GM20000 (cell line): ENCODE data around the gene NOTCH2.

Experiments
- DNase-seq: peaks from one replicate; pipeline ENCODE4 v3.0.0; 2012; ENCODE audit warnings: low spot score
- TF ChIP-seq, protein P1 (sequence below): IDR thresholded peaks from 2 replicates; pipeline ENCODE4 v1.5.1; 2012; ENCODE audit warnings: mild to moderate bottlenecking, control low read depth; ENCODE audit errors: extremely low read depth, missing control alignments

Gene NOTCH2

DNA sequence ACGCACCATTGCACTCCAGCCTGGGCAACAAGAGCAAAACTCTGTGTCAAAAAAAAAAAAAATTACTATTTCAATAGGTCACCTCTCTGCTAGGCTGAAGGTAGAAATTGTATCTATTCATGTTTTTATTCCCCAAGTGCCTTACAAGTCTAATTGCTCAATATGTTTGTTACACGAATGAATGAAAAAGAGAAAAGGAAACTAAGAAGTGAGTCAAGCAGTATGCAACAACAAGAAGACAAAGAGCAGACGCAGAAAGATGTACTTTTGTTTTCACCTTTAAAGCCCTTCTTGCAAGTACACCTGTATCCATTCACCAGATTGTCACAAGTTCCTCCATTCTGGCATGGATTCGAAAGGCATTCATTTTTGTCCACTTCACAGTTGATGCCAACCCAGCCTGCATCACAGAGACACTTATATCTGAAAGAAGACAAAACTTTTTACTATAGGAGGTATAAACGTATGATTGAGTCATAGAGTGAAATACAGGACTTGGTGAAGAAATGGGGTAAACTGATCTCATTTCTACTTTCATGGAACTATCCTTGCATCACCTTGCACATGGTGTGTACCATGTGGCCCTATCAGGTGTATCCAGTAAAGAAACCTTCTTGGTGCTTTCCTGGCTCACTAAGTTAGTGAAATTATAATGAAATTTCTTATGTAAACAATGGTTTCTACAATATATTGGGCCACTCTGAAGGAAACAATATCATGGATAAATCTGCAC, 116.0 kb downstream of the NOTCH2 start:
- TF ChIP-seq, protein P1, sequence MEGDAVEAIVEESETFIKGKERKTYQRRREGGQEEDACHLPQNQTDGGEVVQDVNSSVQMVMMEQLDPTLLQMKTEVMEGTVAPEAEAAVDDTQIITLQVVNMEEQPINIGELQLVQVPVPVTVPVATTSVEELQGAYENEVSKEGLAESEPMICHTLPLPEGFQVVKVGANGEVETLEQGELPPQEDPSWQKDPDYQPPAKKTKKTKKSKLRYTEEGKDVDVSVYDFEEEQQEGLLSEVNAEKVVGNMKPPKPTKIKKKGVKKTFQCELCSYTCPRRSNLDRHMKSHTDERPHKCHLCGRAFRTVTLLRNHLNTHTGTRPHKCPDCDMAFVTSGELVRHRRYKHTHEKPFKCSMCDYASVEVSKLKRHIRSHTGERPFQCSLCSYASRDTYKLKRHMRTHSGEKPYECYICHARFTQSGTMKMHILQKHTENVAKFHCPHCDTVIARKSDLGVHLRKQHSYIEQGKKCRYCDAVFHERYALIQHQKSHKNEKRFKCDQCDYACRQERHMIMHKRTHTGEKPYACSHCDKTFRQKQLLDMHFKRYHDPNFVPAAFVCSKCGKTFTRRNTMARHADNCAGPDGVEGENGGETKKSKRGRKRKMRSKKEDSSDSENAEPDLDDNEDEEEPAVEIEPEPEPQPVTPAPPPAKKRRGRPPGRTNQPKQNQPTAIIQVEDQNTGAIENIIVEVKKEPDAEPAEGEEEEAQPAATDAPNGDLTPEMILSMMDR, result no peak

DNA sequence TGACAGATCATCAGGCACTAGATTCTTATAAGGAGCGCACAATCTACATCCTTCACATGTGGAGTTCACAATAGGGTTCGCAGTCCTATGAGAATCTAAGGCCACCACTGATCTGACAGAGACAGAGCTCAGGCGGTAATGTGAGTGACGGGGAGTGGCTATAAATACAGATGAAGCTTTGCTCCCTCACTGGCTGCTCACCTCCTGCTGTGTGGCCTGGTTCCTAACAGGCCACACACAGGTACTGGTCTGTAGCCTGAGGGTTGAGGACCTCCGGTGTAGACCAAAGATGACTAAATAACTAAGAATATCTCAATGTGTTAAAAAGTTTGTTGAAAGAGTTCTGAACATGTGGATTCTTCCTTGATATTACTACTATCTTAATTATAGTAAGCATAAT, 117.0 kb downstream of the NOTCH2 start:
- TF ChIP-seq, protein P1, result no peak
- no peak for DNase-seq

More for the DNA sequence above, 116.0 kb downstream of the NOTCH2 start:
- no peak for DNase-seq

DNA sequence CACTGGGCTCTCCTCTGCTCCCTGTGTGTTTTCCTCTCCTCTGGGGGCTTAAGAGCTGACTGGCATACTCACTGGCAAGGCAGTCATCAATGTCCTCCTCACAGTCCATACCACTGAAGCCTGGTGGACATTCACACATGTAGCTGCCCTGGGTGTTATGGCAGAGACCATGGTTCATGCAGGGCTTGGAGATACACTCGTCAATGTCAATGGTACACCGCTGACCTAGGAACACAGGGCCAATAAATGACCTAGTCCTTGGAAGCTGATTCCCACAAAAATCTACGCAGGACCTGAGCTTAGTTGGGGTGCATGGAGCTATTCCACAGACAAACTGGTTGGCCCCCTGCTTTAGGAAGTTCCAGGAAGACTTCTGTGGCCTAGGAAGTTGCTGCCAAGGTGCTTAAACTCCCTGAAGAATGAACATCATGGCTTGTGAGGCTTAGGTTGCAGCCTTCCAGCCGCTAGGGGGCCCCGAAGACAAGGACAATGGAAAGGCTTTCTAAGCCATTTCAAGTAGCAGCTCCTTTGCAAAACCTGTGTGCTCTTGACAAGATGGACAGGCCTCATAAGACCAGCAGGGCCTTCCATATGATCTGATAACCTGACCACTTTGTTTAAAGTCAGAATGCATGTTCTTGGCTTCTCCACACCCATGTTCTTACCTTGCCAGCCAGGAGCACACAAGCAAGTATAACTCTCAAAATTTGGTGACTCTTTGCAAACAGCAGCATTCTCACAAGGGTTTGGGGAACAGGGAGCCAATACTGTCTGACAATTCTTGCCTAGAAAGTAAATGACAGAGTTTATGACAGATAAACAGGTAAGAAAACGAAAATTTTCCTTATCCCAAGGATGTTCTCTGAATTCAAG, 120.9 kb downstream of the NOTCH2 start:
- TF ChIP-seq, protein P1, result peak; percentile 96
- DNase-seq, result peak; percentile 53

DNA sequence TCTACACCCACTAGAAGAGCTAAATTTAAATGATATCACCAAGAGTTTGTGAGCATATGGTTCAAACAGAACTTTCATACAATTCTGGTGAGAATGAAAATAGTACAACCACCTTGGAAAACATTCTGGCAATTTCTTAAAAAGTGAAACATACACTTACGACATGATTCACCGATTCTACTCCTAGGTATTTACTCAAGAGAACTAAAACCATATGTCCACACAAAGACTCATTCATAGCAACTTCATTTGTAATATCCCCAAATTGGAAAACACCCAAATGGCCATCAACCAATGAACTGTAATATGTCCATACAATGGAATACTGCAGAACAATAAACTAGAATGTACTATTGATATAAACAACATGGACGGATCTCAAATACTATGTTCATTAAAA, 122.0 kb downstream of the NOTCH2 start:
- no peak for DNase-seq
- TF ChIP-seq, protein P1, result no peak

DNA sequence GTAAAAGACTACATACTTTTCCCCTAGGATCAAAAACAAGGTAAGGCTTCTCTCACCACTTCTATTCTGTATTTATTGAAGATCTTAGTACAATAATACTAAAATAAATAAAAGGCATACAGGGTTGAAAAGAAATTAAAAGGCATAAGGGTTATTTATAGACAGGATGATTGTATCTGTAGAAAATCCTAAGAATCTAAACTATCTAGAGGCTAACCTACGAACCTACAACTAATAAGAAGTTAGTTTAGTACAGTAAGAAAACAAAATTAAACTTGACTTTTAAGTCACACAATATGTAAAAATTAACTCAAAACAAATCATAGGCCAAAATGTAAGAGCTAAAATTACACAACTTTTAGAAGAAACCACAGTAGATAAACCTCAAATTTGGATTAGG, 122.7 kb downstream of the NOTCH2 start:
- no peak for DNase-seq
- TF ChIP-seq, protein P1, result no peak

DNA sequence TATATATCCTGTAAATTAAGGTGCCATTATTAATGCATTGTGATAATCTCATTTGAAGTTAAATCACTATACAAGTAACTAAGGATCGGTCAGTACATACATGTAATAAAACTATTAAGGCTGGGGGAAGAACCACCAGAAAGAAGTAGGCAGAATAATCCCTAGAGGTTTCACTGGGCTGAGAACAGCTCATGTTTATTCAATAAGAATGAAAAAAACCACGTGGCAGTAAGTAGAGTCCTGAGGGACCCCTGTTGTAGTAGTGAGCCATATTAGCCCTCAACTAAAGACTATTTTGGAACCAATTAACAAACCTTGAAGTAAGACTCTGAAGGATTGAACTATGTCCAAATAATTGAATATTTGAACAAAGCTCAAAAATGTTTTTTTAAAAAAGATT, 126.2 kb downstream of the NOTCH2 start:
- TF ChIP-seq, protein P1, result no peak
- DNase-seq, result no peak

DNA sequence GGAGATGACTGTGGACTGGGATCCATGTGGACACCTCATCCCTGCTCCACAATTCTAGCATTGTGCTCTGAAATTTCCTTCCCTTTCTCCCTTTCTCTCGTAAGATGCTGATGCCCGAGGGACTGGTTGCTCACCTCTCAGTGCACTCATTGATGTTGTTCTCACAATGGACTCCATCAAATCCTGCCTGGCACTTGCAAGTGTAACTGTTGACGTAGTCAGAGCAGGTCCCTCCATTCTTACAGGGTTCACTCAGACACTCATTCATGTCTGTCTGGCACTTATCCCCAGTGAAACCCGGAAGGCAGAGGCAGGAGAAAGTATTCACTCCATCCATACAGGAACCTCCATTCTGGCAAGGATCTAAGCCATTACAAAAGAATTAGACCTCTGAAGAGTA, 128.1 kb downstream of the NOTCH2 start:
- no peak for DNase-seq
- TF ChIP-seq, protein P1, result no peak
